ENCODE measurements around the gene LUZP2.

DNA sequence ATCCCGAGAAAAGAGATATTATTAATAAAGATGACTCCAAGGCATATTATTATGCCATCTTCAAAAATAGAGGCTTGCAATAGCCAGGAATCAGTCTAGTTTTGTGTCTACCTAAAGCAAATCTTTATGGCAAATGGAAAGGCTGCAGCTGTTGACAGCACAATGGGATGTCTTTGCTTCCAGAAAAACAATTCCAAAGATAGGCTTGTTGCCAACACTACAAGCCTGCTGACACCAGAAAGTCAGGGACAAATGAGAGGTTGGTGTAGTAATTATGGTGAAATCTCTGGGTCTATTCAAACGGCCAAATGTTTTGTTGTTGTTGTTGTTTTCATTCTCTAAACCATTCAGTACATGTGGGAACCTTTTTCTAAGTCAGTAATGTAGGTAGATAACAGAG is 101.8 kb downstream of the LUZP2 start:
- TF ChIP-seq, protein P1, sequence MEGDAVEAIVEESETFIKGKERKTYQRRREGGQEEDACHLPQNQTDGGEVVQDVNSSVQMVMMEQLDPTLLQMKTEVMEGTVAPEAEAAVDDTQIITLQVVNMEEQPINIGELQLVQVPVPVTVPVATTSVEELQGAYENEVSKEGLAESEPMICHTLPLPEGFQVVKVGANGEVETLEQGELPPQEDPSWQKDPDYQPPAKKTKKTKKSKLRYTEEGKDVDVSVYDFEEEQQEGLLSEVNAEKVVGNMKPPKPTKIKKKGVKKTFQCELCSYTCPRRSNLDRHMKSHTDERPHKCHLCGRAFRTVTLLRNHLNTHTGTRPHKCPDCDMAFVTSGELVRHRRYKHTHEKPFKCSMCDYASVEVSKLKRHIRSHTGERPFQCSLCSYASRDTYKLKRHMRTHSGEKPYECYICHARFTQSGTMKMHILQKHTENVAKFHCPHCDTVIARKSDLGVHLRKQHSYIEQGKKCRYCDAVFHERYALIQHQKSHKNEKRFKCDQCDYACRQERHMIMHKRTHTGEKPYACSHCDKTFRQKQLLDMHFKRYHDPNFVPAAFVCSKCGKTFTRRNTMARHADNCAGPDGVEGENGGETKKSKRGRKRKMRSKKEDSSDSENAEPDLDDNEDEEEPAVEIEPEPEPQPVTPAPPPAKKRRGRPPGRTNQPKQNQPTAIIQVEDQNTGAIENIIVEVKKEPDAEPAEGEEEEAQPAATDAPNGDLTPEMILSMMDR (IDR thresholded peaks at IDR 0.05; ENCODE audit: poor library complexity, severe bottlenecking) = no peak
- TF ChIP-seq EP300 (conservative IDR thresholded peaks at IDR 0.05; ENCODE audit: poor library complexity, severe bottlenecking) (no peak), EZH2 (IDR thresholded peaks at IDR 0.05; ENCODE audit: borderline replicate concordance, insufficient read depth, low read length, poor library complexity, severe bottlenecking) (no peak), SMC3 (conservative IDR thresholded peaks at IDR 0.05; ENCODE audit: poor library complexity) (no peak), TAF1 (IDR thresholded peaks at IDR 0.05; ENCODE audit: low read depth) (no peak), POLR2AphosphoS5 (IDR thresholded peaks at IDR 0.05) (no peak), RAD21 (conservative IDR thresholded peaks at IDR 0.05) (no peak)

Data from neural cell (in vitro differentiated cells).